COR-L47 (cell line): ENCODE measurements around the gene ZDHHC18.
A peak's percentile ranks its signal among the peaks of the same experiment; 100 is the strongest.
"Not testable (repeated sequence)": the region's sequence is repeated elsewhere in the genome, so short reads cannot be mapped to it uniquely, and the experiment has no call there.

Experiments used
- DNase-seq: peaks from one replicate; lab custom pipeline; 2025; lab: John Stamatoyannopoulos, UW

ZDHHC18 gene

DNA sequence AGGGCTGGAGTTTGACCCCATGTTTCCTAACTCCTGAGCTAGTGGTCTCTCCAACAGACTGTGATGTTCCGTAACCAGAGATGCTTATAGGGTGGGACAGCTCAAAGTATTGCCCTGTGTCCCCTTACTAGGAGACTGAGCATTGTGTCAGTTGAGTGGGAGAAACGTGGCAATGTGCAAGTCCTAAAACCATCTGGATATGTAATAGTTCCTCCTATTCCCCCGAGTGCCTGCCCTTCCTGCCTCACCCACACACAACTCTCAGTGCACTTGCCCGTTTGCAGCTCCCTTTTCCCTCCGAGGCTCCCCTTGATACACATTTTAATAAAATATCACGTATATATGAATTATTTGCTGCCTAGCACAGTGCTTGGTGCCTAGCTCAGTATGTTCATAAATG is 35.3 kb upstream of the ZDHHC18 start:
- DNase-seq, result no peak

- DNase-seq, result no peak
These were observed 34.9 kb upstream of the ZDHHC18 start for GRCh38 chr1:26791626-26792025.

DNA sequence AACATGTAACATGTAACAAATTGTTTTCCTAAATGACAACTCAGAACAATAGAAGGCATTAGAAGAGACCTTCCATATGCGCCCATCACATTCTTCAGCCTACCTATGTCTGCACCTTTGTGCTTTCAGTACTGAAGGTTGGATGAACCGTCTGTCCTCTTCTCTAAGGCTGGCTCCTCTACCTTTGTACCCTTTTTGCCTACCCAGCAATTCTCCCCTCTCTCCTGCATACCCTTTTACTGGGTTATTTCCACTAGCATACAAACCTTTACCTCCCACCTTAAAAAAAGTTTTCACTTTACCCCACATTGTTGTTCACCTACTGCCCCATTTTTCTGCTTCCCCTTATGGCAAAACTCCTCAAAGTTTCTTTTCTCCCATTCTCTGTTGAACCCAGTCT is 33.6 kb upstream of the ZDHHC18 start:
- DNase-seq, result no peak

- no peak for DNase-seq
These were observed 32.1 kb upstream of the ZDHHC18 start for GRCh38 chr1:26794391-26794790.

DNA sequence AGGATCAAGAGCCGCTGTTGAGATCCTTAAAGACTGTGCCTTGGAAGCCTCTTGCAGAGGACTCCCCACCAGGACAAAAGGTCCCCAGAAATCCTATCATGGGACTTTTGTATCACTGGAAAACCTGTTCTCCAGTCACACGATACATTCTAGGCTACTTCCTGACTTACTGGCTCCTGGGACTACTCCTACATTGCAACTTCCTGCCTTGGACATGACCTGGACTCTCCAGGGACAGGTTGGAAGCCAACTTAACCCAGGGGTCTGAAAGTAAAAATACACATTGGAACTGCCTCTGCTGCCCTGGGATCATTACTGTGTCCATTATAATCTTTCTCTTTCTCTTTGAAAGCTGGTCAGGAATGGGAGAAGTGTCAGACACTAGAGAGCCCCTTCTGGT is 28.9 kb upstream of the ZDHHC18 start:
- no peak for DNase-seq

GRCh38 chr1:26799479-26800142 is 26.9 kb upstream of the ZDHHC18 start:
- DNase-seq, result no peak

- DNase-seq, result not testable (repeated sequence)
These were observed 22.6 kb upstream of the ZDHHC18 start for GRCh38 chr1:26803932-26804331.

DNA sequence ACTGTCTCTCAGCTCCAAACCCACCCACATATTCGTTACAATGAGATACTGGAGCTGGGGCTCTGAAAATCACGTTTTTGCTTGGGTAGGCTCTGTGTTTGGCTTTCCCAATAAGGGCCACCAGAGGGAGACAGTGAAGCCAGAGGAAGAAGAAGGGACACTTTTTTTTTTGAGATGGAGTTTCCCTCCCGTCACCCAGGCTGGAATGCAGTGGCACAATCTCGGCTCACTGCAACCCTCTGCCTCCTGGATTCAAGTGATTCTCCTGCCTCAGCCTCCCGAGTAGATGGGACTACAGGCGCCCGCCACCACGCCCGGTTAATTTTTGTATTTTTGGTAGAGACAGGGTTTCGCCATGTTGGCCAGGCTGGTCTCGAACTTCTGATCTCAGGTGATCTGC is 16.4 kb upstream of the ZDHHC18 start:
- peak; percentile 54 for DNase-seq

- no peak for DNase-seq
These were observed 15.4 kb upstream of the ZDHHC18 start for GRCh38 chr1:26811057-26811456.

- DNase-seq, result no peak
These were observed 14.8 kb upstream of the ZDHHC18 start for GRCh38 chr1:26811708-26812107.

DNA sequence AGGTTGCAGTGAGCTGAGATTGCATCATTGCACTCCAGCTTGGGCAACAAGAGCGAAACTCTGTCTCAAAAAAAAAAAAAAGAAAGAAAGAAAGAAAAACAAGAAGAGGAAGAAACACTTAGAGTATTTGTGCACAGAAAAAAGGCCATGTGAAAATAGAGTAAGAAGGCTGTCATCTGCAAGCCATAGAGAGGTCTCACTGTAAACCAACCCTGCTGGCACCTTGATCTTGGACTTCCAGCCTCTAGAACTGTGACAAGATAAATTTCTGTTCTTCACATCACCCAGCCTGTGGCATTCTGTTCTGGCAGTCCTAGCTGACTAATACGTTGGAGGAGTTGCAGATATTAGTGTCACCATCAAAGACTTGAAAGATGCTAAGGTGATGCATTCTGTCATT is 12.1 kb upstream of the ZDHHC18 start:
- DNase-seq, result no peak

DNA sequence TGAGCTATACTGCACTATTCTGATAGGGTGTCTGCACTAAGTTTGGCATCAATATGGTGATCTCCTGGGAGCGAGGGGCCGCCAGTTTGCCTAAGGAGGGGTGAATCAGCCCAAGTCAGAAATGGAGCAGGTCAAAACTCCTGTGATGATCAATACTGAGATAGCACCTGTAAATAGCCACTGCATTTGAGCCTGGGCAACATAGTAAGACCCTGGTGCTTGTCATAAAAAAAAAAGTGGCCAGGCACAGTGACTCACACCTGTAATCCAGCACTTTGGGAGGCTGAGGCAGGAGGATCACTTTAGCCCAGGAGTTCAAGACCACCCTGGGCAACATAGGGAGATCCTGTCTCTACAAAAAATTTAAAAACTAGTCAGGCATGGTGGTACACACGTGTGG is 11.6 kb upstream of the ZDHHC18 start:
- no peak for DNase-seq

DNA sequence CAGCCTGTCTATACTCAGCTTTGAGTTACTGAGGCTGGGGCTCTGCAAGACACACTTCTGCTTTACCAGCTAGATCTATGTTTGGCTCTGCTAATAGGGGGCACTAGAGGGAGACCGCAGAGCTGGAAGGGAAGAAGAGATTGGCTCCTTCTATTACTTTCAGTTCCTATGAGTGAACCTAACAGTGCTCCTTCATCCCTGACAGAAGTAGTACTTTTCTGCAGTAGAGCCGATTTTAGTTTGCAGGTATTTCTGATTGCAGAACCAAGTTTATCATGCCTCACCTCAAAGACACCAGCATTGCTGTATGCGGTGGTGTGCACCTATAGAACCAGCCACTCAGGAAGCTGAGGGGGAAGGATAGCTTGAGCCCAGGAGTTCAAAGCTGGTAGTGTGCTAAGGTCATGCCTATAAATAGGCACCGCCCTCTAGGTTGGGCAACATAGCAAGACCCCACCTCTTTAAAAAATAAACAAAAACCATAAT is 5.7 kb upstream of the ZDHHC18 start:
- DNase-seq, result no peak

- DNase-seq, result no peak
These were observed 3.6 kb upstream of the ZDHHC18 start for GRCh38 chr1:26822737-26823395.

GRCh38 chr1:26824731-26825130 is 1.8 kb upstream of the ZDHHC18 start:
- DNase-seq, result no peak

DNA sequence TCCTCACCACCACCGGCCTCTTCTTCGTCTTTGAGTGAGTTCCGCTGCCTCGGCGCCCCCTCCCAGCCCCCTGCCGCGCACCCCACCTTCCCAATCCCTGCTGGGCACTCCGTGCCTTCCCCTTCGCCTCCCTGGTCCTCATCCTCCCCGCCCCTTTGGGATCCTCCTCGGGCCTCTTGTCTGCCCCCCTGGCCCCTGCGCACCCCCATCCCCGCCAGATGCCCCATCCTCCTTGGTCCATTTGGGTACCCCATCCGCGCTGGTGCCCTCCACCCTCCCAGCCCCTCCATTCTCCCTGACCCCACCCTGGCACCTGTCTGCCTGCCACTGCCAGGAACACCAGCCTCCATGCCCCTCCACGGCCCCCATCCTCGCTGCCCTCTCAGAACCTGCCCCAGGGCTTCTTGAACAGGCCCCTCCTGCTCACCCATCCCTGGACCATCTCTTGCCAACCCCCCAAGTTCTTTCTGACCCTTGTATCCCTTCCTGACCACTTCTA is 667 bp downstream of the ZDHHC18 start:
- no peak for DNase-seq

GRCh38 chr1:26827663-26828062 is 1.2 kb downstream of the ZDHHC18 start:
- DNase-seq, result no peak

DNA sequence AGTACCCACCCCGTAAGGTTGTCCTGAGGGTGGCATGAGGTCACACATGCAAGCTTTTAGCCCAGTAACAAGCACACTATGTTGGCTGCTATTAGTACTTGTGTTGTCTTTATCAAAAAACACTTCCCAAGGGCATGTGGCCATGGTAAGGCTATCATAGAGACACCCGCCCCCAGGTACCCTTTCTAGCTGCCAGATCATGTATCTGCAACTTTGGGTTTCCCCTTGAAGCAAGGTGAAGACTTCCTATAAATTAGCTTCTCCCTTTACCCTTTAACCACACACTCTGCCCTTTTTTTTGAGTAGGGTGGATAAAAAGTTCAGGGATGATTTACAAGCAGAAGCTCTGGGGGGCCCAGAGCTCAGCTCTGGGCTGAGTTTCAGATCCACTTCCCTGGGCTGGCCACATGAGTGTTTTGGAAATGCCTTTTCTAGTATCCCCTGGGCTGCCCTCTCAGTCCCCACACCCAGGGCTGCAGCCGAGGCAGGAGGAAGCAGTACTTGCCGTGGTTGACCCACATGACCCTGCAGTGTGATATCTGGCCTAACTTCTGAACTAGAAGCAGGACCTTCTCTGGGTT is 2.0 kb downstream of the ZDHHC18 start:
- DNase-seq, result no peak

- no peak for DNase-seq
These were observed 2.9 kb downstream of the ZDHHC18 start for GRCh38 chr1:26829184-26829911.

GRCh38 chr1:26831059-26831458 is 4.6 kb downstream of the ZDHHC18 start:
- no peak for DNase-seq

DNA sequence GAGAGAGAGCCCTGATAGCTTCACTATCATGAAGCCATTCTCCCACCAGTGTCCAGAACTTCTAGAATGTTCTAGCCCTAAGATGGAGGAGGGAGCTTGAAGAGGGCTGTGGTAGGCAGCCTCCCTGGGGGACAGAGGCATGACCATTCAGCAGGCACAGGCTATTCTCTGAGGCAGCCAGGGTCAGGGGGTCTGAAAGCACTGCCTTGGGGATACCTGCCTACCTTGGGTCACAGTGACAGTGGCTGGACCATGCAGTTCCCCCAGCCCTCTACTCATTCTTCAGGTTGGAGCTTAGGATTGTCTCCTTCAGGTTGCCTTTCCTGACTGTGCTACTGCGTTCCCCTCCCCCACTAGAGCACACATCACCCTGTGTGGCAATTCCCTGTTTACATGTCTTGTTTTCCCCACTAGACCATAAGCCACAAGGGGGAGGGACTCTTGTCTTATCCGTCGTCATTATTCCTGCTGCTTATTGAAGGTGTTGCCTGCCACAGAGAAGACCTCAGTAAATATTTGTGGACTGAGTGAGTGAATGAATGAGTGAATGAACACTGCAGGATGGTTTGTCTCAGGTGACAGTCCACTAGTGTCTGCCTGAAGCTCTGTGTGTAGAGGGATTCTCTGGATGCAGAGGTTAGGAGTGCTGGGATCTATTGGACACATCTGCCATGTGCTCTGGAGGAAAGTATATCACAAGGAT is 5.2 kb downstream of the ZDHHC18 start:
- DNase-seq, result no peak
